OCI-LY3 (cell line): ENCODE results near the gene JAKMIP1.

Experiments
- H2AFZ ChIP-seq: fragments of 200-600, 300-600 bp; shearing (Covaris generic); 2 replicates; pipeline ENCODE4 v1.6.0; 2014; ENCODE audit warnings: antibody characterized with exemption, low read depth, low read length
- H3K27ac ChIP-seq: fragments of 200-600, 300-600 bp; sonication (generic); 2 replicates; pipeline ENCODE4 v1.5.1; 2014; ENCODE audit warnings: mild to moderate bottlenecking, low read length, moderate library complexity, mixed read lengths
- H3K27me3 ChIP-seq: fragments of 200-600, 300-600 bp; sonication (generic); 2 replicates; pipeline ENCODE4 v1.6.1; 2014; ENCODE audit warnings: low read depth, low read length, mixed read lengths
- H3K36me3 ChIP-seq: fragments of 200-600, 300-600 bp; sonication (generic); replicated peaks from 2 replicates; pipeline ENCODE3; 2014; ENCODE audit warnings: low read depth, low read length, mixed read lengths
- H3K4me1 ChIP-seq: fragments of 300-600, 200-600 bp; sonication (generic); 2 replicates; pipeline ENCODE4 v1.6.1; 2014; ENCODE audit warnings: low read length, mixed read lengths
- H3K4me2 ChIP-seq: fragments of 200-600, 300-600 bp; sonication (generic); 2 replicates; pipeline ENCODE4 v1.6.1; 2014; ENCODE audit warnings: low read length, mixed read lengths
- H3K4me3 ChIP-seq: fragments of 300-600, 200-600 bp; sonication (generic); 2 replicates; pipeline ENCODE4 v1.5.1; 2014; ENCODE audit warnings: antibody characterized with exemption, mild to moderate bottlenecking, low read length, moderate library complexity
- H3K79me2 ChIP-seq: fragments of 300-600, 200-600 bp; shearing (Covaris generic); 2 replicates; pipeline ENCODE4 v1.6.1; 2014; ENCODE audit warnings: mild to moderate bottlenecking, low read length, mixed read lengths
- H3K9ac ChIP-seq: fragments of 300-600, 200-600 bp; shearing (Covaris generic); 2 replicates; pipeline ENCODE4 v1.6.0; 2014; ENCODE audit warnings: mild to moderate bottlenecking, low read length, moderate library complexity
- H3K9me3 ChIP-seq: fragments of 200-600, 300-600 bp; shearing (Covaris generic); 2 replicates; pipeline ENCODE4 v1.6.1; 2014; ENCODE audit warnings: low read length, mixed read lengths; ENCODE audit not compliant: insufficient read depth
- H4K20me1 ChIP-seq: fragments of 200-600, 300-600 bp; sonication (generic); 2 replicates; pipeline ENCODE4 v1.6.1; 2016; ENCODE audit warnings: low read length, mixed read lengths; ENCODE audit not compliant: insufficient read depth
- CTCF ChIP-seq: fragments of 200-600, 300-600 bp; sonication (generic); IDR thresholded peaks from 2 replicates; pipeline ENCODE4 v1.5.1; 2014; ENCODE audit warnings: antibody characterized with exemption, low read length, low read depth
- EZH2phosphoT487 ChIP-seq: fragments of 200-600 bp; shearing (Covaris generic); IDR thresholded peaks from 2 replicates; pipeline ENCODE4 v1.6.1; 2018; ENCODE audit warnings: antibody characterized with exemption, mixed run types, low read depth

Gene JAKMIP1

GRCh38 chr4:6035786-6036185 lies 164.6 kb downstream of the JAKMIP1 start:
- Histone ChIP-seq H3K9ac (no peak overlapping the region), H3K4me2 (no peak overlapping the region), H3K4me3 (no peak overlapping the region), H3K27ac (no peak overlapping the region), H3K27me3 (0 out of 2 replicates have a peak, but pooled peaks cover 2% of the 10 kb centered on the region), H3K79me2 (no peaks in the 10 kb centered on the region), H3K4me1 (no peaks in the 10 kb centered on the region), H4K20me1 (no peaks in the 10 kb centered on the region), H2AFZ (no peak overlapping the region), H3K9me3 (no peaks in the 10 kb centered on the region), H3K36me3 (no peaks in the 10 kb centered on the region)
- TF ChIP-seq EZH2phosphoT487, result no peak
- TF ChIP-seq CTCF, result no peak

DNA sequence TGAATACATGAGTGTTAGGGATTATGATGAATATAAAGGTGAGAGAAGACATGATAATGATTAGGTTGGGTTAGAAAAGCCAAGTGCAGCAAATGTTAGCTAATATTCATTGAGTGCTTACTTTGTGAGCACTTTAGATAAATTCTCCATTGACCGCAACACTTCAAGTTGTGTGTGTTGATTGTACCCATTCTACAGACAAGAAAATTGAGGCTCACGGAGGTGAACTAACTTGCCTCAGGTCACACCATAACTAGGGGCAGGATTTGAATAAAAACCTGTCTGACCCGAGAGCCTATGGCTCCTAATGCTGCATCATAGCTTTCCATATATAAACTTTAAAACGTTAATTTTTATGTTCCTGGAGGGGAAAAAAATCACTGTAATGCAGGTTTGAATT lies 167.0 kb downstream of the JAKMIP1 start:
- H3K4me1 ChIP-seq, result no peaks in the 10 kb centered on the region
- no peak overlapping the region for H3K27ac ChIP-seq
- no peak overlapping the region for H3K4me2 ChIP-seq
- H3K36me3 ChIP-seq, result no peaks in the 10 kb centered on the region
- no peak overlapping the region for H3K9ac ChIP-seq
- no peaks in the 10 kb centered on the region for H3K79me2 ChIP-seq
- no peaks in the 10 kb centered on the region for H3K9me3 ChIP-seq
- TF ChIP-seq EZH2phosphoT487 (no peak), CTCF (no peak)
- H4K20me1 ChIP-seq, result no peaks in the 10 kb centered on the region
- no peak overlapping the region for H3K4me3 ChIP-seq
- no peak overlapping the region for H2AFZ ChIP-seq
- peaks cover 10% of the 10 kb centered on the region; the same call in 1 of the 2 replicates for H3K27me3 ChIP-seq

DNA sequence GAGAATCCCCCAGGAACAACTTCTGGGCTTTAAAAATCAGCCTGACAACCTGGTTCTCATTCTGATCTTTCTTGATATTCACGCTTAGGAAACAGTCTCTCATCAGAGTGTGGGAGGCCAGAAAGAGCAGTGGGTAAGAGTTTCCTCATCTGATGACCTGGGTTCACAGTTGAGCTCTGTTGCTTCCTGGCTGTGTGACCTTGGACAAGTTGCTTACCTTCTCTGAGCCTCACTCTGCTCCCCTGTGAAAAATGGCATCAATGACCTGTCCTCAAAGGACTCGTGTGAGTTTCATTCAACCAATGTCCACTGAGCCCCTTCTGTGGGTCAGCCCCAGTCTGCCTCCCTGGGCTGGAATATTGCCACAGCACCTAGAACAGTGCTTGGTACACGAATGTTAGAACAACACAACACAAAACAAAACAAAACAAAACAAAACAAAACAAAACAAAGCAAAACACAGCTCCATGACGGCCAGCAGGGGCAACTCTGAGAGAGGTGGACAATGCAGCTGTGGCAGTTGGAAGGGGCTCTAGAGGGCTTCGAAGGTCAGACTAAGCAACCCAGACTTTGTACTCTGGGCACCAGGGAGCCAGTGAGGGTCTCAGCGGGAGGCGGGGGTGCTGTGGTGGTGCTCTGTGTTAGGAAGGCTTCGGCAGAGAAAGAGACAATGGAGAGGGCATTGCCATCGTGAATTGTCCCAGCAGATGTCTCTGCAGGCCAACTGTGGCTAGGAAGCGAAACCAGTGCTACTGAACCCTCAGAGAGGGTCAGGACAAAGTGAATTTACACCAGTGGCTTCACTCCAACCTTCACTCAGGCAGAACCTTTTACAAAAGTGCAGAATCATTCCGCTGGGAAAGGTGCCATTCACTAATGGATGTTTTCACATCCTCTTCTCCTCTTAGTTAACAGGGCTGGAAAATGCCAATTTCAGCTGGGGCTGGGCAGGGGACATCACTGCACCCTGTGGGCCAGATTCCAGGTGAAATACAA lies 167.8 kb downstream of the JAKMIP1 start:
- no peaks in the 10 kb centered on the region for H3K79me2 ChIP-seq
- no peaks in the 10 kb centered on the region for H4K20me1 ChIP-seq
- no peaks in the 10 kb centered on the region for H3K36me3 ChIP-seq
- H3K27ac ChIP-seq, result no peak overlapping the region
- no peak overlapping the region for H3K9ac ChIP-seq
- H3K4me3 ChIP-seq, result no peak overlapping the region
- no peaks in the 10 kb centered on the region for H3K4me1 ChIP-seq
- peaks cover 10% of the 10 kb centered on the region; the same call in 1 of the 2 replicates for H3K27me3 ChIP-seq
- no peaks in the 10 kb centered on the region for H3K9me3 ChIP-seq
- H3K4me2 ChIP-seq, result no peak overlapping the region
- H2AFZ ChIP-seq, result no peak overlapping the region
- no peak for TF ChIP-seq CTCF
- TF ChIP-seq EZH2phosphoT487, result no peak

- Histone ChIP-seq H3K79me2 (no peaks in the 10 kb centered on the region), H3K4me2 (no peak overlapping the region), H3K4me3 (no peak overlapping the region), H3K36me3 (no peaks in the 10 kb centered on the region), H2AFZ (no peak overlapping the region), H3K9me3 (no peaks in the 10 kb centered on the region), H3K4me1 (no peaks in the 10 kb centered on the region), H4K20me1 (no peaks in the 10 kb centered on the region), H3K27ac (no peak overlapping the region), H3K9ac (no peak overlapping the region), H3K27me3 (peaks cover 10% of the 10 kb centered on the region; the same call in 1 of the 2 replicates)
- TF ChIP-seq CTCF (no peak), EZH2phosphoT487 (no peak)
Observed at GRCh38 chr4:6031846-6032245, 168.5 kb downstream of the JAKMIP1 start.
